Fibroblast of mammary gland (primary cell): Measurements from ENCODE around the gene NOS1AP.

ENCODE experiments used
- DNase-seq: peaks from one replicate; pipeline ENCODE4 v3.0.0-alpha.2; 2010; ENCODE audit warnings: low read depth
- H3K4me3 ChIP-seq: 2 replicates; pipeline ENCODE4 v1.5.1; 2011; ENCODE audit warnings: low read depth, mild to moderate bottlenecking, low read length, moderate library complexity; ENCODE audit not compliant: control insufficient read depth
- CTCF ChIP-seq: conservative IDR thresholded peaks from 2 replicates; pipeline ENCODE4 v1.5.1; 2011; ENCODE audit warnings: low read depth, low read length, inconsistent platforms; ENCODE audit not compliant: control insufficient read depth, insufficient read depth

Gene NOS1AP

GRCh38 chr1:162175379-162176081 lies 106.0 kb downstream of the NOS1AP start:
- TF ChIP-seq CTCF = no peak
- H3K4me3 ChIP-seq = no peak overlapping the region
- no peak for DNase-seq

GRCh38 chr1:162177126-162177525 lies 107.6 kb downstream of the NOS1AP start:
- H3K4me3 ChIP-seq = no peak overlapping the region
- peak; percentile 46 for DNase-seq
- TF ChIP-seq CTCF = no peak

- H3K4me3 ChIP-seq = no peak overlapping the region
- no peak for TF ChIP-seq CTCF
- DNase-seq = no peak
Observed at GRCh38 chr1:162178432-162178831, 108.9 kb downstream of the NOS1AP start.

GRCh38 chr1:162179121-162179520 lies 109.6 kb downstream of the NOS1AP start:
- no peak for DNase-seq
- no peak for TF ChIP-seq CTCF
- no peak overlapping the region for H3K4me3 ChIP-seq

- TF ChIP-seq CTCF = no peak
- H3K4me3 ChIP-seq = no peak overlapping the region
- no peak for DNase-seq
Observed at GRCh38 chr1:162180813-162181212, 111.3 kb downstream of the NOS1AP start.

GRCh38 chr1:162182090-162182489 lies 112.6 kb downstream of the NOS1AP start:
- DNase-seq = no peak
- no peak overlapping the region for H3K4me3 ChIP-seq
- no peak for TF ChIP-seq CTCF

- TF ChIP-seq CTCF = no peak
Observed at GRCh38 chr1:162185314-162186025, 116.0 kb downstream of the NOS1AP start.

More at GRCh38 chr1:162185314-162186025, 116.0 kb downstream of the NOS1AP start:
- H3K4me3 ChIP-seq = no peak overlapping the region
- peak; percentile 4 for DNase-seq
